ENCODE data around the gene TTC39C.

Gene TTC39C

GRCh38 chr18:24176727-24177416, 162.3 kb downstream of the TTC39C start:
- in situ Hi-C loops (cut with MboI; ENCODE audit: low sequenced_read_pairs), result loop anchor here (25.0 kb wide), 1 partner anchor 310 kb away; no protein-coding TSS in a partner anchor

- in situ Hi-C loops (cut with MboI; ENCODE audit: low sequenced_read_pairs), result loop anchor here (25.0 kb wide), 1 partner anchor 310 kb away; no protein-coding TSS in a partner anchor
Measured at GRCh38 chr18:24177499-24178133, 163.1 kb downstream of the TTC39C start.

GRCh38 chr18:24180048-24180447, 165.5 kb downstream of the TTC39C start:
- in situ Hi-C loops (cut with MboI; ENCODE audit: low sequenced_read_pairs), result loop anchor here (25.0 kb wide), 1 partner anchor 307 kb away; no protein-coding TSS in a partner anchor

GRCh38 chr18:24181806-24182205, 167.3 kb downstream of the TTC39C start:
- in situ Hi-C loops (cut with MboI; ENCODE audit: low sequenced_read_pairs), result loop anchor here (25.0 kb wide), 1 partner anchor 305 kb away; no protein-coding TSS in a partner anchor

All from HL-60/S4 treated with retinoic acid at 250 ng/mL for 4 days and 3 days (cell line).